ENCODE data around the gene NUP43.
"Not testable (repeated sequence)": the region's sequence is repeated elsewhere in the genome, so short reads cannot be mapped to it uniquely, and the experiment has no call there.

NUP43 gene

GRCh38 chr6:149761438-149761837 is 15.1 kb upstream of the NUP43 start:
- TF ChIP-seq, protein P1, sequence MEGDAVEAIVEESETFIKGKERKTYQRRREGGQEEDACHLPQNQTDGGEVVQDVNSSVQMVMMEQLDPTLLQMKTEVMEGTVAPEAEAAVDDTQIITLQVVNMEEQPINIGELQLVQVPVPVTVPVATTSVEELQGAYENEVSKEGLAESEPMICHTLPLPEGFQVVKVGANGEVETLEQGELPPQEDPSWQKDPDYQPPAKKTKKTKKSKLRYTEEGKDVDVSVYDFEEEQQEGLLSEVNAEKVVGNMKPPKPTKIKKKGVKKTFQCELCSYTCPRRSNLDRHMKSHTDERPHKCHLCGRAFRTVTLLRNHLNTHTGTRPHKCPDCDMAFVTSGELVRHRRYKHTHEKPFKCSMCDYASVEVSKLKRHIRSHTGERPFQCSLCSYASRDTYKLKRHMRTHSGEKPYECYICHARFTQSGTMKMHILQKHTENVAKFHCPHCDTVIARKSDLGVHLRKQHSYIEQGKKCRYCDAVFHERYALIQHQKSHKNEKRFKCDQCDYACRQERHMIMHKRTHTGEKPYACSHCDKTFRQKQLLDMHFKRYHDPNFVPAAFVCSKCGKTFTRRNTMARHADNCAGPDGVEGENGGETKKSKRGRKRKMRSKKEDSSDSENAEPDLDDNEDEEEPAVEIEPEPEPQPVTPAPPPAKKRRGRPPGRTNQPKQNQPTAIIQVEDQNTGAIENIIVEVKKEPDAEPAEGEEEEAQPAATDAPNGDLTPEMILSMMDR (IDR thresholded peaks at IDR 0.05; ENCODE audit: unreplicated experiment in 3 of 3): no peak
- Mint-ChIP-seq H3K27ac (no peak overlapping the region), H3K36me3 (ENCODE audit: low read depth) (peaks cover 32% of the 10 kb centered on the region), H3K27me3 (ENCODE audit: low read depth) (no peaks in the 10 kb centered on the region), H3K9me3 (peaks cover 7% of the 10 kb centered on the region), H3K4me1 (no peaks in the 10 kb centered on the region), H3K4me3 (no peak overlapping the region)

GRCh38 chr6:149756261-149756636 is 9.9 kb upstream of the NUP43 start:
- H3K9me3 Mint-ChIP-seq: no peaks in the 10 kb centered on the region
- no peaks in the 10 kb centered on the region for H3K27me3 Mint-ChIP-seq (ENCODE audit: low read depth)
- no peak overlapping the region for H3K27ac Mint-ChIP-seq
- H3K4me3 Mint-ChIP-seq: no peak overlapping the region
- peaks cover 7% of the 10 kb centered on the region for H3K36me3 Mint-ChIP-seq (ENCODE audit: low read depth)
- no peaks in the 10 kb centered on the region for H3K4me1 Mint-ChIP-seq
- TF ChIP-seq, protein P1 (IDR thresholded peaks at IDR 0.05; ENCODE audit: unreplicated experiment in 3 of 3): no peak

DNA sequence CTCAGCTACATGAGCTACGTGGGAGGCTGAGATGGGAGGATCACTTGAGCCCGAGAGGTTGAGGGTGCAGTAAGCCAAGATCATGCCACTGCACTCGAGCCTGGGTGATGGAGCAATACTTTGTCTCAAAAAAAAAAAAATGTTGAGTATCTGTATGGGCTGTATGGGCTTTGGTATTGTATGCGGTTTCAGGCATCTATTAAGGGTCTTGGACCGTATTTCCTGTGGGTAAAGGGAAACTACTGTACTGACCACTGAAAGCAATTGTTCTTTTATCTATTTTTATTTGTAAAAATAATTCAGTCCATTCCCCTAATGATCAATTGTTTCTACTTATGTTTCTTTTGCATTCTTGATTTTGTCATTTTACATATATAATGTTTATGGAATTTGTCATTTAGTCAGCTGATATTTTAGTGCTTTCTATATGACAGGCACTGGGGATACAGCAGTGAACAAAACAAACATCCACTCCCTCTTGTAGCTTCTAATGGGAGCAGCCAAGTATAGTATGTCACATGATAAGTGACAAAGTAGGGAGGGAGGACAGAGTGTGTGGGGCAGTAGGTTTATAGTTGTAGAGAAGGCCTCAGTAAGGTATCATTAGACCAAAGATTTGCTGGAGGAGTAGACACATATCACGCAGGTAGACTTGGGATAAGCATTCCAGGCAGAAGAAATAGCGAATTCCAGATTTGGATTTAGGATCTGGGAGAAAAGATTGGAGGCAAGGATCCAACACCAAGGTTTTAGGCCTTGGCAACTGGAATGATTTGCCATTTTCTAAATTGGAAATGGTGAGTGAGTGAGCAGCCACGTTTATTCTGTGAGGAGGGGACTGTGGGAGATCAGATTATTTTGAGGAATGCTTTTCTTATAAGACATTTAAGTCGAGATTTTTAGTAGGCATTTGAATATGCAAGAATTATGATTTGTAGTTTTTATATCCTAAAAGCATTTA is 9.3 kb upstream of the NUP43 start:
- Mint-ChIP-seq H3K4me1 (peaks cover 3% of the 10 kb centered on the region), H3K36me3 (ENCODE audit: low read depth) (peaks cover 7% of the 10 kb centered on the region), H3K27ac (peak overlapping the region in 2 of 3 experiments; percentile 55 to 86), H3K27me3 (ENCODE audit: low read depth) (no peaks in the 10 kb centered on the region), H3K9me3 (no peaks in the 10 kb centered on the region), H3K4me3 (no peak overlapping the region)
- TF ChIP-seq, protein P1 (IDR thresholded peaks at IDR 0.05; ENCODE audit: unreplicated experiment in 3 of 3): no peak

GRCh38 chr6:149754548-149754947 is 8.2 kb upstream of the NUP43 start:
- H3K36me3 Mint-ChIP-seq (ENCODE audit: low read depth): no peaks in the 10 kb centered on the region
- H3K27ac Mint-ChIP-seq: no peak overlapping the region
- no peaks in the 10 kb centered on the region for H3K9me3 Mint-ChIP-seq
- TF ChIP-seq, protein P1 (IDR thresholded peaks at IDR 0.05; ENCODE audit: unreplicated experiment in 3 of 3): no peak
- no peaks in the 10 kb centered on the region for H3K27me3 Mint-ChIP-seq (ENCODE audit: low read depth)
- H3K4me1 Mint-ChIP-seq: peaks cover 6% of the 10 kb centered on the region
- no peak overlapping the region for H3K4me3 Mint-ChIP-seq

- H3K36me3 Mint-ChIP-seq (ENCODE audit: low read depth): not testable (repeated sequence)
These were observed 7.0 kb upstream of the NUP43 start for GRCh38 chr6:149753374-149753637.

DNA sequence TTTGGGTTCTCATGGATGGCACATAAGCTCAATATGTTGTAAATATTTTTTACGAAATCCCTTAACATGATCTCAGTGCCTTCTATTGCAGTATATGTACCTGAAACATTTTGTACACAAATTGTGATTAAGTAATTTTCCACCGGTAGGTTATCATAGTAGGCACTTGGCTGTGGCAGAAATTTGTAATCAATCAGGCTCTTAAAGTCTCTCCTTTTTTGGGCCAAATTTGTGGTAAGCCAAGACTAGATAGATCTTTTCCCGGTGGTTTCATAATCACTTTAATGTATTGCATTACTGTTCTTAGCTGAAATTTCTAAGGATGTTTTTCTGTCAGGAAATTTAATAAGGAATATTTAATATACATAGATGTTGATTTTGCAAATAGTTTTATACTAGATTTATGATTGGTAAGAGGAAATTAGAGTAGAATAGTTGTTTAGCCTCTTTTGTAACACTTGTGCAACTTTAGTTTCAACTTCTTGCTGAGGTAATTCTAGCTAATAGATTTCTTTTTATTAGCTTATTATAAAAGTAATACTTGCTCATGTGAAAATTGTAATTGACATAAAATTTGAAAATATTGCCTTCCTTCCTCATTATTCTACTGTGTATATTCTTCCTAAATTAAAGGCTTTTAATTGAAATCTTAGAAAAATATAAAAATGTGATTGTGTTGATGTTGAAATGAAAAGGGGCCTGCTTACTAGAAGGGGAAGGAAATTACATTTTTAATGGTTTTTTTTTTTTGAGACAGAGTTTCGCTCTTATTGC is 6.5 kb upstream of the NUP43 start:
- TF ChIP-seq, protein P1 (IDR thresholded peaks at IDR 0.05; ENCODE audit: unreplicated experiment in 3 of 3): no peak
- Mint-ChIP-seq H3K4me1 (peaks cover 6% of the 10 kb centered on the region), H3K27ac (no peak overlapping the region), H3K9me3 (no peaks in the 10 kb centered on the region), H3K36me3 (ENCODE audit: low read depth) (no peaks in the 10 kb centered on the region), H3K27me3 (ENCODE audit: low read depth) (no peaks in the 10 kb centered on the region), H3K4me3 (peak overlapping the region; percentile 23 to 63 (median 40))

More at GRCh38 chr6:149753374-149753637, 7.0 kb upstream of the NUP43 start:
- H3K27me3 Mint-ChIP-seq (ENCODE audit: low read depth); H3K4me1 Mint-ChIP-seq; H3K4me3 Mint-ChIP-seq; H3K9me3 Mint-ChIP-seq; H3K27ac Mint-ChIP-seq: not testable (repeated sequence)

DNA sequence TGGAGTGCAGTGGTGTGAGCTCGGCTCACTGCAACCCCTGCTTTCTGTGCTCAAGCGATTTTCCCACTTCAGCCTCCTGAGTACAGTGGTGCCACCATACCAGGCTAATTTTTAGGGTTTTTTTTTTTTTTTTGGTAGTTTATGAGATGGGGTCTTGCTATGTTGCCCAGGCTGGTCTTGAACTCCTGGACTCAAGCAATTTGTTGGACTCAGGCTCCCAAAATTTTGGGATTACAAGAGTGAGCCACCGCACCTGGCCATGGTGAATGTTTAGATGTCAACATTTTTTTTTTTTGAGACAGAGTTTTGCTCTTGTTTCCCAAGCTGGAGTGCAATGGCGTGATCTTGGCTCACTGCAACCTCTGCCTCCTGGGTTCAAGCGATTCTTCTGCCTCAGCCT is 5.6 kb upstream of the NUP43 start:
- H3K27me3 Mint-ChIP-seq (ENCODE audit: low read depth); H3K9me3 Mint-ChIP-seq; H3K27ac Mint-ChIP-seq; H3K36me3 Mint-ChIP-seq (ENCODE audit: low read depth): not testable (repeated sequence)
- peaks cover 11% of the 10 kb centered on the region for H3K4me1 Mint-ChIP-seq
- H3K4me3 Mint-ChIP-seq: peak overlapping the region; percentile 37 to 63 (median 55)
